ENCODE data around the gene SEL1L3.

GRCh38 chr4:25905371-25905770 is 42.6 kb upstream of the SEL1L3 start:
- TF ChIP-seq CTCF (tag by site-specific recombination; IDR thresholded peaks at IDR 0.05) = no peak
- no peak for TF ChIP-seq ZNF623 (tag by site-specific recombination; IDR thresholded peaks at IDR 0.05)
- no peak for TF ChIP-seq TRIM28 (IDR thresholded peaks at IDR 0.05; ENCODE audit: borderline replicate concordance, low read length)
- no peak for TF ChIP-seq ZNF324 (tag by site-specific recombination; IDR thresholded peaks at IDR 0.05)
- no peak for TF ChIP-seq ATF2 (tag by site-specific recombination; IDR thresholded peaks at IDR 0.05; ENCODE audit: low read depth)
- no peak for TF ChIP-seq ZNF24 (tag by site-specific recombination; IDR thresholded peaks at IDR 0.05)
- TF ChIP-seq ZNF398 (tag by site-specific recombination; IDR thresholded peaks at IDR 0.05) = no peak
- no peak for TF ChIP-seq ZNF19 (tag by site-specific recombination; IDR thresholded peaks at IDR 0.05; ENCODE audit: low read depth)
- TF ChIP-seq ZNF544 (tag by site-specific recombination; IDR thresholded peaks at IDR 0.05) = no peak
